HL-60 (cell line): ENCODE results near the gene SHISA6.

Source experiments
- DNase-seq, 2 experiments: peaks; one replicate each; pipeline ENCODE4 v3.0.0-alpha.2; 2010 to 2020; ENCODE audit warnings: low read depth in 1 of 2, low spot score in 1 of 2
- H3K27ac ChIP-seq: fragments of 250-450 bp; sonication (Bioruptor Pico); replicated peaks from 2 replicates; pipeline ENCODE4 v1.5.1; 2020; ENCODE audit warnings: mild to moderate bottlenecking, moderate library complexity
- H3K27me3 ChIP-seq: fragments of 250-450 bp; sonication (Bioruptor Pico); 2 replicates; pipeline ENCODE4 v1.5.1; 2021; ENCODE audit warnings: mild to moderate bottlenecking, moderate library complexity; ENCODE audit not compliant: insufficient read depth, poor library complexity, severe bottlenecking
- H3K4me3 ChIP-seq: replicated peaks from 2 replicates; pipeline ENCODE4 v1.5.1; 2011; ENCODE audit warnings: mild to moderate bottlenecking, control low read depth, low read length; ENCODE audit not compliant: insufficient read depth
- GABPA ChIP-seq: IDR thresholded peaks from 2 replicates; pipeline ENCODE4 v1.6.1; 2012; ENCODE audit warnings: low read depth
- POLR2AphosphoS5 ChIP-seq: IDR thresholded peaks from 2 replicates; pipeline ENCODE4 v1.6.1; 2012; ENCODE audit warnings: low read depth
- SPI1 ChIP-seq: IDR thresholded peaks from 2 replicates; pipeline ENCODE4 v1.6.1; 2012; ENCODE audit warnings: low read depth, mild to moderate bottlenecking, borderline replicate concordance
- TF ChIP-seq, protein P1 (sequence below): IDR thresholded peaks from 2 replicates; pipeline ENCODE4 v1.6.1; 2012; ENCODE audit warnings: low read depth; ENCODE audit not compliant: insufficient replicate concordance
- TF ChIP-seq, protein P2 (sequence below): IDR thresholded peaks from one replicate; pipeline ENCODE4 v1.5.1; 2011; ENCODE audit warnings: low read length, control low read depth, inconsistent platforms; ENCODE audit not compliant: insufficient read depth

SHISA6 gene

DNA sequence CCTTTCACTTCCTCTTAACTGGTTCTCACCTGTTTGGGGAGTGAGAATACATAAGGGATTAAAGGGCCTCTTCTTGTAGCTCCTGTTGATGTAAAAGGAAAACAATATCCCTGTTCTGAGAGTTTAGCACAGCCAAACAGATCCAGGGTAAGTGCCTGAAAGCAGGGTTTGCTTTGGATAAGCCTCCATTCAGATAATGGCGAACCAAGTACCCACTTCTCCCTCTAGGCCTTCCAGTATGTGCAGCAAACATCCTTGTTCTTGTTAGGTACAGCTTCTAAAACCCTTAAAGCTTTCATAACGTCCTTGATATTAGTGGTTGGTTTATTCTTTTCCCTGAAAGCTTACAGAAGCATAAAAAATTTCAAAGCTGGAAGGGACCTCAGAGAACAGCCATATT, 226.6 kb downstream of the SHISA6 start:
- Histone ChIP-seq H3K4me3 (no peak overlapping the region), H3K27me3 (no peaks in the 10 kb centered on the region), H3K27ac (no peak overlapping the region)
- TF ChIP-seq SPI1 (no peak), GABPA (no peak), POLR2AphosphoS5 (no peak)
- TF ChIP-seq, protein P1, sequence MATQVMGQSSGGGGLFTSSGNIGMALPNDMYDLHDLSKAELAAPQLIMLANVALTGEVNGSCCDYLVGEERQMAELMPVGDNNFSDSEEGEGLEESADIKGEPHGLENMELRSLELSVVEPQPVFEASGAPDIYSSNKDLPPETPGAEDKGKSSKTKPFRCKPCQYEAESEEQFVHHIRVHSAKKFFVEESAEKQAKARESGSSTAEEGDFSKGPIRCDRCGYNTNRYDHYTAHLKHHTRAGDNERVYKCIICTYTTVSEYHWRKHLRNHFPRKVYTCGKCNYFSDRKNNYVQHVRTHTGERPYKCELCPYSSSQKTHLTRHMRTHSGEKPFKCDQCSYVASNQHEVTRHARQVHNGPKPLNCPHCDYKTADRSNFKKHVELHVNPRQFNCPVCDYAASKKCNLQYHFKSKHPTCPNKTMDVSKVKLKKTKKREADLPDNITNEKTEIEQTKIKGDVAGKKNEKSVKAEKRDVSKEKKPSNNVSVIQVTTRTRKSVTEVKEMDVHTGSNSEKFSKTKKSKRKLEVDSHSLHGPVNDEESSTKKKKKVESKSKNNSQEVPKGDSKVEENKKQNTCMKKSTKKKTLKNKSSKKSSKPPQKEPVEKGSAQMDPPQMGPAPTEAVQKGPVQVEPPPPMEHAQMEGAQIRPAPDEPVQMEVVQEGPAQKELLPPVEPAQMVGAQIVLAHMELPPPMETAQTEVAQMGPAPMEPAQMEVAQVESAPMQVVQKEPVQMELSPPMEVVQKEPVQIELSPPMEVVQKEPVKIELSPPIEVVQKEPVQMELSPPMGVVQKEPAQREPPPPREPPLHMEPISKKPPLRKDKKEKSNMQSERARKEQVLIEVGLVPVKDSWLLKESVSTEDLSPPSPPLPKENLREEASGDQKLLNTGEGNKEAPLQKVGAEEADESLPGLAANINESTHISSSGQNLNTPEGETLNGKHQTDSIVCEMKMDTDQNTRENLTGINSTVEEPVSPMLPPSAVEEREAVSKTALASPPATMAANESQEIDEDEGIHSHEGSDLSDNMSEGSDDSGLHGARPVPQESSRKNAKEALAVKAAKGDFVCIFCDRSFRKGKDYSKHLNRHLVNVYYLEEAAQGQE = no peak
- TF ChIP-seq, protein P2, sequence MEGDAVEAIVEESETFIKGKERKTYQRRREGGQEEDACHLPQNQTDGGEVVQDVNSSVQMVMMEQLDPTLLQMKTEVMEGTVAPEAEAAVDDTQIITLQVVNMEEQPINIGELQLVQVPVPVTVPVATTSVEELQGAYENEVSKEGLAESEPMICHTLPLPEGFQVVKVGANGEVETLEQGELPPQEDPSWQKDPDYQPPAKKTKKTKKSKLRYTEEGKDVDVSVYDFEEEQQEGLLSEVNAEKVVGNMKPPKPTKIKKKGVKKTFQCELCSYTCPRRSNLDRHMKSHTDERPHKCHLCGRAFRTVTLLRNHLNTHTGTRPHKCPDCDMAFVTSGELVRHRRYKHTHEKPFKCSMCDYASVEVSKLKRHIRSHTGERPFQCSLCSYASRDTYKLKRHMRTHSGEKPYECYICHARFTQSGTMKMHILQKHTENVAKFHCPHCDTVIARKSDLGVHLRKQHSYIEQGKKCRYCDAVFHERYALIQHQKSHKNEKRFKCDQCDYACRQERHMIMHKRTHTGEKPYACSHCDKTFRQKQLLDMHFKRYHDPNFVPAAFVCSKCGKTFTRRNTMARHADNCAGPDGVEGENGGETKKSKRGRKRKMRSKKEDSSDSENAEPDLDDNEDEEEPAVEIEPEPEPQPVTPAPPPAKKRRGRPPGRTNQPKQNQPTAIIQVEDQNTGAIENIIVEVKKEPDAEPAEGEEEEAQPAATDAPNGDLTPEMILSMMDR = no peak
- no peak for DNase-seq

DNA sequence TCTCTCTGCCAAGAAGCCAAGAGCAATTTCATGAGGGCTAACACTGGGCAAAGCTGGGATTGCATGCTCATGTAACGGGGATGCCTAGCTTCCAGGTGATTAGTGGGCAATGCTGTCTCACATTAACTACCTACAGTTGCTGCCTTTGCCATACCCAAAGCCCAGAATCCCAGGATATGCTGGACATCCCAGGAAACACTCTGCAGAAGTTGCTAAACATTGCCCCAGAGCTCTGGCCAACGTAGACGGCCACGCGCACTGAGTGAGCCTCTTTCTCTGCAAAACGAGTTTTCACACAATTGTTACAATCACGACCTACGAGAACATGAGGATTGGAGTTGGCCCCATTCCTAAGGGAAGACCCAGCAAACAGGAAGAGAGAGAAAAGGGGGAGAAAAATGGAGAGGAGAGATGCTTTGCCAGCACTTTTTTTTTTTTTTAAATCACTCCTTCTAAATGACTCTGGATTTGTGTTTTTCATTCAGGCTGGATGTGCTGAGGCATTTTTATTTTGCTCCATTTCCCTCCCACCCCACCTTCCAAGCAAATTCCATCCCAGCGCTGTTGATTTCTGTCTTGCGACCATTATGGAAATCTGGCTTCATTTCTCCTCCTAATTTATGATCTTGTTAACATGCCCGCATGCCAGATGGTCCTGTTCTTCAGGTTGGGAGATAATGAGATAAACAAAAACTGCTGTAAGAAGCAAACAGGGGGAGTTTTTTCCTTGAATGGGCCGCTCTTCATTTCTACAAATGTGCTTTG, 244.5 kb downstream of the SHISA6 start:
- H3K4me3 ChIP-seq = no peak overlapping the region
- no peak for TF ChIP-seq GABPA
- no peak for TF ChIP-seq SPI1
- no peak for TF ChIP-seq POLR2AphosphoS5
- TF ChIP-seq, protein P1 = no peak
- H3K27ac ChIP-seq = no peak overlapping the region
- no peak for DNase-seq
- no peaks in the 10 kb centered on the region for H3K27me3 ChIP-seq

DNA sequence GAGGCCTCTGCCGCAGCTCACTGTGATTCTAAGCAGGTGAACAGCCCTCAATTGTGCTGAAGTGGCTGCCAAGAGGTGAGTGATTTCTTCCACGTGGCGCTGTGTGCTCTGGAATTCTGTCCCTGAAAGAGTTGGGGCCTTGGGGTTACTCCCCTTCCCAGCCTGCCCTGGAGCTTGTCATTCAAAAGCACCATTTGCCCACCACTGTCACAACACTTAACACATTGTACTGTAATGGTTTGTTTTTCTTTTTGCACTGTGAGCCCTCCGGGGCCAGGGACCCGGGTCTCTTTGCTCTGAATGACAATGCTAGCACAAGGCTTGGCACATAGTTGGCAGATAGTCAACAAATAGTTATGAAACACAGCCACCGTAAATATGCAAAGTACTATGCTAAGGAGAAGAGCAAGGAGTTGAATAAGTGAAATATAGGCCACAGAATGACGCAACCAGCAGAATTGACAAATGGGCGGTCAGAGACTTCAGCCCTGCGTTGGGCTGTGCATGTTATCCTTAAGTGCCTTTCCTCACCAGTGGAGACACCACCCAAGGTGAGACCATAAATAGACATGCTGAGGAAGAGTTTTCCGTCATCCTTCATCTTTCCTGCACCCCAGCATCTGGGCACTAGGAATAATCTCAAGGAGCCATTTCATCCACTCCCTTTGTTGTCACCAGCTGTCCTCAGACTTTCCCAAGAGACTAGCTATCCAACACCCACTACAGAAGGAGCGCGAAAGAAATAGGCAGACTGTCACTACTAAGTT, 245.3 kb downstream of the SHISA6 start:
- Histone ChIP-seq H3K27me3 (no peaks in the 10 kb centered on the region), H3K27ac (no peak overlapping the region), H3K4me3 (no peak overlapping the region)
- TF ChIP-seq, protein P1 = no peak
- TF ChIP-seq SPI1 (no peak), GABPA (no peak), POLR2AphosphoS5 (no peak)
- TF ChIP-seq, protein P2 = no peak
- peak in 1 of 2 experiments; percentile 0 for DNase-seq
